RWPE1 (cell line): ENCODE measurements around the gene CTXN1.

Experiments used
- CTCF ChIA-PET: fragments of 350-600 bp; sonication (Branson Sonifier 250); formaldehyde crosslinking; extraction: SDS; loops from one replicate; lab custom pipeline; 2021; lab: Yijun Ruan, JAX
- POLR2A ChIA-PET: fragments of 400-600 bp; formaldehyde crosslinking; extraction: SDS; loops from one replicate; lab custom pipeline; 2020; ENCODE audit warnings: antibody characterized with exemption; ENCODE audit not compliant: low non-redundant PET; lab: Yijun Ruan, JAX
- DNase-seq: peaks from one replicate; pipeline ENCODE4 v3.0.0; 2012; ENCODE audit warnings: low spot score
- H3K27ac ChIP-seq: fragments of 450-650 bp; 2 replicates; pipeline ENCODE4 v1.5.1; 2017
- CTCF ChIP-seq: fragments of 450-650 bp; conservative IDR thresholded peaks from 2 replicates; pipeline ENCODE4 v1.5.1; 2017; ENCODE audit warnings: low read depth, mild to moderate bottlenecking

CTXN1 gene

DNA sequence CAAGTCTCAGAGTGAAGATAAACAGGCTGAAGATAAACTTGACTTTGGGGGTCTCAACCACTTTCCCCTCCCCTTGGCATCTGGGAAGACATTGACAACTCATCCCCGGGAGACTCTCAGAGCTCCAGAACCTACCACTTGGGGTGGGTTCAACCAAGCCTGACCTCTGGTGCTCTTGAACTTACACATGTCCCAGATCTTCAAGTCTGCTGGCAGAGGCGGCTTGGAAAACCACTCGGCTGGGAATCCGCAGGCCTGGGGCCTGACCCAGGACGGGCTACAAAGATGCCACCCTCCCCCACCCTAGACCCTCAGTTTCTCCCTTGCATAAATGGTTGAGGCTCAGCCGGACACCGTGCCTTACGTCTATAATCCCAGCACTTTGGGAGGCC lies 37.1 kb downstream of the CTXN1 start:
- ChIA-PET POLR2A (interaction anchor here (0.6 to 1.4 kb wide), 6 partner anchors 9 to 494 kb away, joined by 3 to 6 read pairs (median 6); partner anchors contain the start of gene MAP2K7), CTCF (interaction anchor here (0.6 kb wide), 1 partner anchor 1047 kb away, joined by 6 read pairs; no protein-coding TSS in a partner anchor)
- peak overlapping the region; percentile 63 for H3K27ac ChIP-seq
- no peak for TF ChIP-seq CTCF
- no peak for DNase-seq

- H3K27ac ChIP-seq: peak within 1 kb of the TSS; percentile 63
- DNase-seq: peak; percentile 85
- ChIA-PET POLR2A (interaction anchor here (0.6 to 1.4 kb wide), 7 partner anchors 9 to 493 kb away, joined by 3 to 6 read pairs (median 5); partner anchors contain the start of gene MAP2K7), CTCF (interaction anchor here (0.6 to 0.7 kb wide), 2 partner anchors 14 to 1047 kb away, joined by 6 read pairs; no protein-coding TSS in a partner anchor)
- TF ChIP-seq CTCF: no peak
Measured at GRCh38 chr19:7888145-7888825, 37.6 kb downstream of the CTXN1 start, which contains the start of gene LRRC8E. TSS of gene LRRC8E (plus strand) at chr19:7888510. CDS start at chr19:7895604, 7,094 bp downstream.

GRCh38 chr19:7887408-7888144 lies 38.4 kb downstream of the CTXN1 start:
- ChIA-PET POLR2A (interaction anchor here (0.6 to 1.4 kb wide), 4 partner anchors 8 to 33 kb away, joined by 3 to 6 read pairs (median 4); no protein-coding TSS in a partner anchor), CTCF (interaction anchor here (0.6 to 0.7 kb wide), 3 partner anchors 11 to 16 kb away, joined by 3 to 6 read pairs (median 6); partner anchors contain the start of gene MAP2K7)
- peak overlapping the region; percentile 63 for H3K27ac ChIP-seq
- no peak for DNase-seq
- no peak for TF ChIP-seq CTCF

- H3K27ac ChIP-seq: no peak overlapping the region
- DNase-seq: no peak
- no peak for TF ChIP-seq CTCF
- ChIA-PET CTCF (no interaction called here), POLR2A (no interaction called here)
Measured at GRCh38 chr19:7885818-7886217, 40.1 kb downstream of the CTXN1 start.

GRCh38 chr19:7883796-7884570 lies 42.0 kb downstream of the CTXN1 start:
- 0 out of 2 replicates have a peak overlapping the region, but pooled peaks have one; percentile 19 for H3K27ac ChIP-seq
- ChIA-PET POLR2A (interaction anchor here (0.6 kb wide), 1 partner anchor 8 kb away, joined by 3 read pairs; no protein-coding TSS in a partner anchor), CTCF (no interaction called here)
- no peak for TF ChIP-seq CTCF
- DNase-seq: no peak

DNA sequence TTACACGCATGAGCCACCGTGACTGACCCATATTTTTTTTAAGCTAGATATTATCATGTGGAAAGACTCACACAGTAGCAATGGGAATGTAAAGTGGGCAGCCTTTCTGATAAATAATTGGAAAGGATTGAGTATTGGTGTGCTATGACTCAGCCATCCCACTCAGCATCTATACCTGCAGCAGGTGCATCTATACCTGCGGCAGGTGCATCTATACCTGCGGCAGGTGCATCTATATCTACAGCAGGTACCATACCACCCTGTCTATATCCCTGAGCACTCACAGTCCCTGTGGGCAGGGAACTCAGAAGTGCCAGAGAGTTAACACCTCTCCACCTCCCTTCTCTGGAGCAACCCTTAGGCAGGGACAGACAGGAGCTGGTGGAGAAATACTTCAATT lies 42.8 kb downstream of the CTXN1 start:
- CTCF ChIA-PET: interaction anchor here (1.0 kb wide), 1 partner anchor 15 kb away, joined by 5 read pairs; no protein-coding TSS in a partner anchor
- H3K27ac ChIP-seq: 0 out of 2 replicates have a peak overlapping the region, but pooled peaks have one; percentile 19
- no peak for DNase-seq
- POLR2A ChIA-PET: no interaction called here
- no peak for TF ChIP-seq CTCF
